ENCODE measurements around the gene TRIM33.

GRCh38 chr1:114488739-114489138 is 22.3 kb downstream of the TRIM33 start:
- TF ChIP-seq, protein P1, sequence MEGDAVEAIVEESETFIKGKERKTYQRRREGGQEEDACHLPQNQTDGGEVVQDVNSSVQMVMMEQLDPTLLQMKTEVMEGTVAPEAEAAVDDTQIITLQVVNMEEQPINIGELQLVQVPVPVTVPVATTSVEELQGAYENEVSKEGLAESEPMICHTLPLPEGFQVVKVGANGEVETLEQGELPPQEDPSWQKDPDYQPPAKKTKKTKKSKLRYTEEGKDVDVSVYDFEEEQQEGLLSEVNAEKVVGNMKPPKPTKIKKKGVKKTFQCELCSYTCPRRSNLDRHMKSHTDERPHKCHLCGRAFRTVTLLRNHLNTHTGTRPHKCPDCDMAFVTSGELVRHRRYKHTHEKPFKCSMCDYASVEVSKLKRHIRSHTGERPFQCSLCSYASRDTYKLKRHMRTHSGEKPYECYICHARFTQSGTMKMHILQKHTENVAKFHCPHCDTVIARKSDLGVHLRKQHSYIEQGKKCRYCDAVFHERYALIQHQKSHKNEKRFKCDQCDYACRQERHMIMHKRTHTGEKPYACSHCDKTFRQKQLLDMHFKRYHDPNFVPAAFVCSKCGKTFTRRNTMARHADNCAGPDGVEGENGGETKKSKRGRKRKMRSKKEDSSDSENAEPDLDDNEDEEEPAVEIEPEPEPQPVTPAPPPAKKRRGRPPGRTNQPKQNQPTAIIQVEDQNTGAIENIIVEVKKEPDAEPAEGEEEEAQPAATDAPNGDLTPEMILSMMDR (IDR thresholded peaks at IDR 0.05): no peak
- no peak for TF ChIP-seq POLR2A (IDR thresholded peaks at IDR 0.05)

Measured in gastroesophageal sphincter (tissue), 3 donors.